H9 (cell line): ENCODE results near the gene RHEX. TPM values are rescaled to one million over a fixed set of nuclear protein-coding genes. Genes with fewer than 3 reads are reported as not detected.

Source experiments
- DNase-seq: peaks from one replicate; pipeline ENCODE4 v3.0.0-alpha.2; 2017
- H2AFZ ChIP-seq: one replicate; pipeline ENCODE4 v1.6.1; 2013; ENCODE audit warnings: mild to moderate bottlenecking, low read length, control low read depth, moderate library complexity
- H2AK5ac ChIP-seq: 2 replicates; pipeline ENCODE4 v1.6.1; 2013; ENCODE audit warnings: low read length, control low read depth, mixed read lengths; ENCODE audit not compliant: insufficient read length
- H2BK120ac ChIP-seq: one replicate; pipeline ENCODE4 v1.6.1; 2013; ENCODE audit warnings: low read depth, mild to moderate bottlenecking, low read length, control low read depth, inconsistent platforms; ENCODE audit not compliant: poor library complexity, severe bottlenecking
- H2BK12ac ChIP-seq: 2 replicates; pipeline ENCODE4 v1.6.1; 2013; ENCODE audit warnings: low read length, control low read depth, mixed read lengths, low read depth; ENCODE audit not compliant: insufficient read length
- H2BK15ac ChIP-seq: 2 replicates; pipeline ENCODE4 v1.6.1; 2013; ENCODE audit warnings: low read depth, low read length, control low read depth
- H2BK20ac ChIP-seq: one replicate; pipeline ENCODE4 v1.6.1; 2013; ENCODE audit warnings: low read depth, mild to moderate bottlenecking, low read length, control low read depth, inconsistent platforms; ENCODE audit not compliant: poor library complexity, severe bottlenecking
- H2BK5ac ChIP-seq: 2 replicates; pipeline ENCODE4 v1.6.1; 2013; ENCODE audit warnings: low read length, control low read depth, mixed read lengths; ENCODE audit not compliant: insufficient read length
- H3K14ac ChIP-seq: 2 replicates; pipeline ENCODE4 v1.6.1; 2013; ENCODE audit warnings: low read length, control low read depth; ENCODE audit not compliant: insufficient read depth
- H3K18ac ChIP-seq: 2 replicates; pipeline ENCODE4 v1.6.1; 2013; ENCODE audit warnings: low read depth, mild to moderate bottlenecking, mixed read lengths, low read length, control low read depth; ENCODE audit not compliant: insufficient read length
- H3K23ac ChIP-seq: 2 replicates; pipeline ENCODE4 v1.6.1; 2013; ENCODE audit warnings: low read length, control low read depth, mixed read lengths, low read depth; ENCODE audit not compliant: insufficient read length
- H3K23me2 ChIP-seq: 2 replicates; pipeline ENCODE4 v1.6.1; 2013; ENCODE audit warnings: low read depth, mild to moderate bottlenecking, mixed read lengths, low read length, control low read depth; ENCODE audit not compliant: insufficient read length, poor library complexity, severe bottlenecking
- H3K27ac ChIP-seq: 2 replicates; pipeline ENCODE4 v1.5.1; 2013; ENCODE audit warnings: low read length, control low read depth, mixed read lengths, low read depth; ENCODE audit not compliant: insufficient read length
- H3K27me3 ChIP-seq: 2 replicates; pipeline ENCODE4 v1.6.1; 2013; ENCODE audit warnings: low read length, control low read depth, inconsistent platforms; ENCODE audit not compliant: insufficient read depth
- H3K4ac ChIP-seq: 2 replicates; pipeline ENCODE4 v1.6.1; 2013; ENCODE audit warnings: low read depth, mild to moderate bottlenecking, control low read depth, inconsistent platforms, low read length, moderate library complexity
- H3K4me1 ChIP-seq: 2 replicates; pipeline ENCODE4 v1.6.1; 2013; ENCODE audit warnings: low read length, control low read depth, inconsistent platforms; ENCODE audit not compliant: insufficient read depth
- H3K4me2 ChIP-seq: 2 replicates; pipeline ENCODE4 v1.6.1; 2013; ENCODE audit warnings: low read length, control low read depth, mixed read lengths; ENCODE audit not compliant: insufficient read length, insufficient read depth
- H3K56ac ChIP-seq: 2 replicates; pipeline ENCODE4 v1.6.1; 2013; ENCODE audit warnings: low read depth, mild to moderate bottlenecking, mixed read lengths, low read length, control low read depth; ENCODE audit not compliant: insufficient read length
- H3K79me1 ChIP-seq: 2 replicates; pipeline ENCODE4 v1.6.1; 2013; ENCODE audit warnings: low read depth, mild to moderate bottlenecking, moderate library complexity, low read length, control low read depth, inconsistent platforms; ENCODE audit not compliant: insufficient read depth, poor library complexity, severe bottlenecking
- H3K79me2 ChIP-seq: 2 replicates; pipeline ENCODE4 v1.6.1; 2013; ENCODE audit warnings: low read length, control low read depth, inconsistent platforms; ENCODE audit not compliant: insufficient read depth
- H3K9ac ChIP-seq: 2 replicates; pipeline ENCODE4 v1.6.1; 2013; ENCODE audit warnings: low read length, control low read depth, mixed read lengths; ENCODE audit not compliant: insufficient read length; ENCODE audit errors: extremely low read depth
- H3K9me3 ChIP-seq: one replicate; pipeline ENCODE4 v1.6.1; 2013; ENCODE audit warnings: low read depth, low read length, inconsistent platforms; ENCODE audit not compliant: control insufficient read depth
- H3T11ph ChIP-seq: one replicate; pipeline ENCODE4 v1.6.1; 2013; ENCODE audit warnings: mild to moderate bottlenecking, low read length, control low read depth, inconsistent platforms
- H4K20me1 ChIP-seq: one replicate; pipeline ENCODE4 v1.6.1; 2013; ENCODE audit not compliant: control insufficient read depth, insufficient read length, insufficient read depth
- H4K5ac ChIP-seq: 2 replicates; pipeline ENCODE4 v1.6.1; 2013; ENCODE audit warnings: low read depth, mild to moderate bottlenecking, mixed read lengths, low read length, control low read depth; ENCODE audit not compliant: insufficient read length
- H4K8ac ChIP-seq: replicated peaks from 2 replicates; pipeline ENCODE4 v1.6.1; 2013; ENCODE audit warnings: low read length, control low read depth, mixed read lengths, low read depth; ENCODE audit not compliant: insufficient read length
- H4K91ac ChIP-seq: 2 replicates; pipeline ENCODE4 v1.6.1; 2013; ENCODE audit warnings: low read depth, mild to moderate bottlenecking, moderate library complexity, mixed read lengths, low read length, control low read depth; ENCODE audit not compliant: insufficient read length
- H3K27ac Mint-ChIP-seq, 3 experiments: 2 replicates in 2 of 3; 3 replicates in 1 of 3; pipeline ENCODE4 v1.8.0; 2020 to 2021; ENCODE audit warnings: mixed read lengths in 3 of 3, mild to moderate bottlenecking in 1 of 3, moderate library complexity in 1 of 3
- H3K27me3 Mint-ChIP-seq: 2 replicates; pipeline ENCODE4 v1.8.0; 2021; ENCODE audit warnings: low read depth, mild to moderate bottlenecking, moderate library complexity, mixed read lengths
- H3K36me3 Mint-ChIP-seq, 3 experiments: 2 replicates in 2 of 3; 3 replicates in 1 of 3; pipeline ENCODE4 v1.8.0; 2020 to 2021; ENCODE audit warnings: low read depth in 3 of 3, mixed read lengths in 3 of 3; ENCODE audit not compliant: insufficient read depth in 1 of 3
- H3K4me1 Mint-ChIP-seq, 2 experiments: 2 replicates each; pipeline ENCODE4 v1.8.0; 2020; ENCODE audit warnings: mixed read lengths in 2 of 2
- H3K4me3 Mint-ChIP-seq, 2 experiments: 2 replicates in 1 of 2; 3 replicates in 1 of 2; pipeline ENCODE4 v1.8.0; 2020 to 2021; ENCODE audit warnings: mild to moderate bottlenecking in 2 of 2, mixed read lengths in 2 of 2, moderate library complexity in 1 of 2
- H3K9me3 Mint-ChIP-seq, 2 experiments: 2 replicates in 1 of 2; 3 replicates in 1 of 2; pipeline ENCODE4 v1.8.0; 2020; ENCODE audit warnings: mild to moderate bottlenecking in 2 of 2, mixed read lengths in 2 of 2, moderate library complexity in 1 of 2
- WGBS: extraction: QIAGEN DNeasy Blood & Tissue Kit; methylation state at CpG from one replicate; pipeline ENCODE4 v1.1.7; 2013; ENCODE audit warnings: missing lambda C conversion rate, low lambda C conversion rate, mixed read lengths; ENCODE audit not compliant: insufficient read length; ENCODE audit errors: extremely low coverage; 5-methylcytosine and 5-hydroxymethylcytosine counted together
- total RNA-seq: library from RNA; stranded (reverse); gene quantifications from 2 replicates; pipeline ENCODE4 v1.2.1, GENCODE V29; 2021
- TF ChIP-seq, protein P1 (sequence below): fragments of 200-600 bp; sonication (generic); conservative IDR thresholded peaks from 3 replicates; pipeline ENCODE4 v1.8.0; 2021; ENCODE audit warnings: antibody characterized with exemption, mild to moderate bottlenecking

RHEX gene
- total RNA-seq, 1 experiment from 2014 or later, result not detected

GRCh38 chr1:206145771-206146290 lies 92.9 kb downstream of the RHEX start:
- Mint-ChIP-seq H3K4me1 (peaks cover 5 to 9% of the 10 kb centered on the region in 2 experiments), H3K27ac (peak overlapping the region in 1 of 3 experiments; percentile 46; a peak in 1 of 7 replicates), H3K4me3 (no peak overlapping the region), H3K27me3 (peaks cover 6% of the 10 kb centered on the region), H3K36me3 (peaks cover 0 to under 1% (median 0%) of the 10 kb centered on the region in 3 experiments; a peak in 2 of 7 replicates), H3K9me3 (peaks cover 0 to under 1% of the 10 kb centered on the region in 2 experiments; a peak in 2 of 5 replicates)
- H2AFZ ChIP-seq, result no peak overlapping the region
- H2BK20ac ChIP-seq, result no peak overlapping the region
- H2BK12ac ChIP-seq, result no peak overlapping the region
- H3K4me1 ChIP-seq, result no peaks in the 10 kb centered on the region; the same call in 1 of the 2 replicates
- H3K14ac ChIP-seq, result no peak overlapping the region
- DNase-seq, result no peak
- no peak overlapping the region for H3K56ac ChIP-seq
- H3K9me3 ChIP-seq, result no peaks in the 10 kb centered on the region
- TF ChIP-seq, protein P1, sequence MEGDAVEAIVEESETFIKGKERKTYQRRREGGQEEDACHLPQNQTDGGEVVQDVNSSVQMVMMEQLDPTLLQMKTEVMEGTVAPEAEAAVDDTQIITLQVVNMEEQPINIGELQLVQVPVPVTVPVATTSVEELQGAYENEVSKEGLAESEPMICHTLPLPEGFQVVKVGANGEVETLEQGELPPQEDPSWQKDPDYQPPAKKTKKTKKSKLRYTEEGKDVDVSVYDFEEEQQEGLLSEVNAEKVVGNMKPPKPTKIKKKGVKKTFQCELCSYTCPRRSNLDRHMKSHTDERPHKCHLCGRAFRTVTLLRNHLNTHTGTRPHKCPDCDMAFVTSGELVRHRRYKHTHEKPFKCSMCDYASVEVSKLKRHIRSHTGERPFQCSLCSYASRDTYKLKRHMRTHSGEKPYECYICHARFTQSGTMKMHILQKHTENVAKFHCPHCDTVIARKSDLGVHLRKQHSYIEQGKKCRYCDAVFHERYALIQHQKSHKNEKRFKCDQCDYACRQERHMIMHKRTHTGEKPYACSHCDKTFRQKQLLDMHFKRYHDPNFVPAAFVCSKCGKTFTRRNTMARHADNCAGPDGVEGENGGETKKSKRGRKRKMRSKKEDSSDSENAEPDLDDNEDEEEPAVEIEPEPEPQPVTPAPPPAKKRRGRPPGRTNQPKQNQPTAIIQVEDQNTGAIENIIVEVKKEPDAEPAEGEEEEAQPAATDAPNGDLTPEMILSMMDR, result no peak
- no peak overlapping the region for H3K18ac ChIP-seq
- WGBS, result no CpG with 5 or more reads among the region's 3 CpGs
- no peak overlapping the region for H2BK5ac ChIP-seq
- no peak overlapping the region for H4K8ac ChIP-seq
- no peak overlapping the region for H3K9ac ChIP-seq
- no peak overlapping the region for H4K91ac ChIP-seq
- H2BK120ac ChIP-seq, result no peak overlapping the region
- H3K79me1 ChIP-seq, result no peaks in the 10 kb centered on the region
- H3K79me2 ChIP-seq, result no peaks in the 10 kb centered on the region
- no peak overlapping the region for H3K27ac ChIP-seq
- no peaks in the 10 kb centered on the region for H4K20me1 ChIP-seq
- no peak overlapping the region for H3T11ph ChIP-seq
- no peak overlapping the region for H2AK5ac ChIP-seq
- H4K5ac ChIP-seq, result no peak overlapping the region
- H2BK15ac ChIP-seq, result no peak overlapping the region
- no peak overlapping the region for H3K23ac ChIP-seq
- H3K27me3 ChIP-seq, result no peaks in the 10 kb centered on the region
- H3K4ac ChIP-seq, result no peak overlapping the region
- H3K4me2 ChIP-seq, result no peak overlapping the region
- no peaks in the 10 kb centered on the region for H3K23me2 ChIP-seq

Other genes starting within 250 kb of the RHEX start
- 18.2 and 19.7 TPM in 2 replicates for gene SLC41A1, start 240.0 kb upstream of the RHEX start, total RNA-seq
- not detected in 2 replicates for gene PM20D1, start 203.0 kb upstream of the RHEX start, total RNA-seq
- not detected in 2 replicates for gene SLC26A9, start 109.7 kb upstream of the RHEX start, total RNA-seq
- gene RAB7B, start 49.8 kb upstream of the RHEX start, total RNA-seq, result 0.68 and 0.83 TPM in 2 replicates
- not detected in 2 replicates for gene CTSE, start 29.3 kb upstream of the RHEX start, total RNA-seq
- gene AVPR1B, start 64.2 kb downstream of the RHEX start, total RNA-seq, result 0.09 TPM in 1 of 2 replicates, not detected in the other
- 10.5 and 11.4 TPM in 2 replicates for gene FAM72A, start 149.7 kb downstream of the RHEX start, total RNA-seq
- 36.5 and 37.9 TPM in 2 replicates for gene SRGAP2, start 150.4 kb downstream of the RHEX start, total RNA-seq